ENCODE data around the gene ACAD9.
"Not testable (repeated sequence)": the region's sequence is repeated elsewhere in the genome, so short reads cannot be mapped to it uniquely, and the experiment has no call there.

Gene ACAD9

GRCh38 chr3:128861491-128861890 is 17.9 kb upstream of the ACAD9 start:
- no peak for DNase-seq

DNA sequence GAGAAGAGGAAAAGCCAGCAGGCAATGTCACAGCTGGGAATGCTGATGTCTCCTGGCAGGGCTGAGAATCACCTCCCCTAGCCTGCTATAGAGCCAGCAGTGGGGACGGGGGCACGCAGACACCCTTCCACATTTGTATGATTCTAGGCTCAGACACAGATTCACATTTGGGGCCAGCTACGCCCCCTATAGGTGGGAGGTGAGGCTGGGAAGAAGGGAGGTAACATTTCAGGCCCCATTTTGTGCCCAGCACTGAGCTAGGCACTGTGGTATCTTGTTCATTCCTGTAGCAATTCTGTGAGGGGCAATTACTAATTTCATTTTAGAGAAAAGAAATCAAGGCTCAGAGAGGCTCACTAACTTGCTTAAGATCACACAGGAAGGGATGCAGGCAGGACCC is 15.9 kb upstream of the ACAD9 start:
- no peak for DNase-seq

DNA sequence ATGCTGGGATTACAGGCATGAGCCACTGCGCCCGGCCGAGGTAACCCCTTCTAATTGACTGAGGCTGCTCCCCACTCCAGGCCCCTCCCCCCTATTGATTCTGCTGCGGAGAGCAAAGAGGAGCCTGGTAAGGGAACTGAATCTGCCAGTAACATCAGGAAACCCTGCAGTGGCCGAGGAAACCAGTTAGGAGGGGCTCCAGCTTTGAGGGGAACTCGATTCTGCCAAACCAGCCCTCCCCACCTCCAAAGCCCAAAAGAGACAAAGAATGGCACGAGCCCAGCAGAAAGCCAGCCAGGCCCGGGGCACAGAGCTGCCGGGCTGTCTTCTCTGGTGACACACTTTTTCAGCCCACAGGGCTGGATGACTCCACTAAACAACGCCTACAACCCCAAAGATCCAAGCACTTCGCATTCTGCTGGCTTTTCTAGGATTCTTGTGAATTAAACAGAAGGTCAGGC is 15.0 kb upstream of the ACAD9 start:
- no peak for DNase-seq

GRCh38 chr3:128864849-128865804 is 14.3 kb upstream of the ACAD9 start:
- peak; percentile 20 for DNase-seq

- no peak for DNase-seq
These were observed 12.0 kb upstream of the ACAD9 start for GRCh38 chr3:128867200-128868125.

DNA sequence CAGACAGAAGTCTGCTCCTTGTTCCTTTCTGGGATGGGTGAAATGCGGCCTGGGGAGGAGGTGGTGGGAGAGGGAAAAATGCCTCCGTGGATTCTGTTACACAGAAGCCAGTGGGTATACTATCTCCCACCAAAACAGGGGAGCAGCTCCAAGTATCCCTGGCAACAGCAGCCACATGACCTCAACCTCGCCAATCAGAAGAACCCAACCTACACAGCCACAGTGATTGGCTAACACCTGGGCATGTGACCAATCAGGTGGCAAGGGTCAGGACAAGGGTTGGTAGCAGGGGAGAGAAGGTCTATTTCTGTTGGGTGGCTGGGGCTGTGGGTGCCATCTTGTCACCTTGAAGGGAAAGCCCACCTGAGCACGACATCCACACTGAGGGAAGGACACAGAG is 9.1 kb upstream of the ACAD9 start:
- DNase-seq = no peak

DNA sequence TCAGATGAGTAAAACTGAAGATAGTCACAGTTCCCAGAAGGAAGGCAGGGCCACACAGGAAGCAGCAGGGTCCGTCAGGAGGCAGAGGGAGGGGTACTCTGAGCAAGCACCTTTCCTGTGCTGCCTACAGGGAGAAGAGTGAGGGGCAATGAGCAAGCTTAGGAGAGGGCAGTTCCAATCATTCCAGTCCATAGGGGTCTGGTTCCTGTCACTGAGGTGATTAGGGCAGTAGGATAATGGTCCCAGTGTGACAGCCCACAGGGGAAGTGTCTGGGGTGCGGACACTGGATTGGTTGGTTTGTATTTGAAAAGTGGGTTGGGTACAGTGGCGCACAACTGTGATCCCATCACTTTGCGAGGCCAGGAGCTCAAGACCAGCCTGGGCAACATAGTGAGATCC is 7.1 kb upstream of the ACAD9 start:
- DNase-seq = no peak

DNA sequence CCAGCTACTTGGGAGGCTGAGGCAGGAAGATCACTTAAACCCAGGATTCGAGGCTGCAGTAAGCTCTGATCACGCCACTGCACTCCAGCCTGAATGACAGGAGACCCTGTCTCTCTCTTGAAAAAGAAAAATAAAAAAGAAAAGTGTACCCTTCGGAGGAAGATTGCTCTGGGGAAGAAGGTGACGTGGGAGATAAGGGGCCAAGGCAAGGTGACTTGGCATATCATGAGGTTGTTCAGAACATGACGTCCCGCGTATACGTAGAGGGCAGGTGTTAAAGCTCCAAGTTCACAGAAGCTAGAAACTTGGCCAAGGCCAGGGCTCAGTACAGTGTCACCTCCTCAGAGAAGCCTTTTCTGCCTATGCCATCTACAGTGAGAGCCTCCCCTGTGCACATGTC is 6.7 kb upstream of the ACAD9 start:
- no peak for DNase-seq

DNA sequence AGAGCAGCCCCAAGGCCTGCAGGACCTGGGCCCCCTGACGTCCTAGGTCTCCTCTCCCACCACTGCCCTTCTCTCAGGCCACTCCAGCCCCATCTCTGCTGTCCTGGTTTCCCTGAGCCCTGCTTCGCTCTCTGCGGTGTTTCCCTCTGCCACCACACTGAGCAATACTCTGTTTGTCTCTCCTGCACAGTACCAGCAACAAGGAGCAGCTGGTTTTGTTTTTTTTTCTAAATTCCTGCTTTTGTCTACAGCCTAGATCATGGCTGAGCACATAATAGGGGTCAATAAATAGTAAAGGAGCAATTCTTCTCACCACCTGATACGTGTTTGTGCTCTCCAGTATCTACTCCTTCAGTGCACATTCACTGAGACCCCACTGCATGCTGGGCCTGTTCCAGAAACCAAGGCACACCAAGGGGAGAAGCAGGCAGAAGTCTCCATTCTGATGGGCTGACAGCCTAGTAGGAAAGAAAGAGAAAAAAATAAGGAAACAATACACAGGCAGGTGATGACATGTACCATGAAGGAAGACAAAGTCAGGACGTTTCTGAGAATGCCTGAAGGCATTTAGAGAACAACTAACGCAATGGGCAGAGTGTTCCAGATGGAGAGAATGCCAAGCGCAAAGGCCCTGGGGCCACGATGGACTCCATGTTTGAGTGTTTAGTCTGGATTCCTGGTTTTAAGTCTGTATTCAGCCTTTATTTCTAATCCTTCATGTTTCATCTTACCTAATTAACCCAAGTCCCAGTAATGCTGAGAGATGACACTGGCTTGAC is 6.0 kb upstream of the ACAD9 start:
- DNase-seq = no peak

GRCh38 chr3:128874481-128875180 is 4.8 kb upstream of the ACAD9 start:
- DNase-seq = no peak

- no peak for DNase-seq
These were observed 3.8 kb upstream of the ACAD9 start for GRCh38 chr3:128875556-128876120.

DNA sequence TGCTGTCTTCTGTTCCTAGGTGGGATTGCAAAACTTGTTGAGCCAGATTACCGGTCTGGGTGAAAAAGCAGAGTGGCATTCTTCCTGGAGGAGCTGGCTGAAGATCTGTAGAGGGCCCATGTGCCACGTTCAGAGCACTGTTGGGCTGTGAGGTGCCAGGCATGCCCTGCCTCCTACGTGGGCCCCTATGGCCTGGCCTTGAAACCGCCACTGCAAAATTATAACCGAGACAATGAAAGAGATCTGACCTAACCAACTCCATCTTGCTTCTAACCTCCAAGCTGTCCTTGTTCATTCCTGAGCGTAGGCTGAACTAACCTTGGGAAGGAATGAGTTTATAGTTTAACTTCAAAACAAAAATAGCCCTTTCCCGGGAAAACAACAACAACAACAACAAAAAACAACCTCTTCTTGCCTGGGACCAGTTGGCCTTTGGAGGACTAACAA is 1.4 kb upstream of the ACAD9 start:
- no peak for DNase-seq

DNA sequence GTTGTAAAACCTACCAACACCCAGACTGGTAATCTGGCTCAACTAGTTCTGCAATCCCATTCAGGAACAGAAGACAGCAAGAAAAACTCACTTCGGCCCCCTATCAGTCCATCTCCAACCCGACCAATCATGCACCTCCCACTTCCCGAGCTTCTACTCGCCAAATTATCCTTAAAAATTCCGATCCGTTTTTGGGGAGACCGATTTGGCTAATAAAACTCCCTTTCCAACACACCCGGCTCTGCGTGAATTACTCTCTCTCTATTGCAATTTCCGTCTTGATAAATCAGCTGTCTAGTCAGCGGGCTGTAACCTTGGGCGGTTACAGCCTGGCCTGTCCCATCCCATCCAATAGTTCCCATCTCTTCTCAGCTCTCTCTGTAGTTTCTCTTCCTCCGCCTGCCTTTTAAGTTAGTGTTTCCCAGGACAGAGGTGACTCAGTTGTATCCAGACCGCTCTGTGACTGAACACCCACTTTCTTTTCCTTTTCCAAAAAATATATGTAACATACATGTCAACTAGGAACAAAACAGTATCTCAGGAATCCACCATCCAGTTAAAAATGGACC is 780 bp upstream of the ACAD9 start:
- peak; percentile 62 for DNase-seq

DNA sequence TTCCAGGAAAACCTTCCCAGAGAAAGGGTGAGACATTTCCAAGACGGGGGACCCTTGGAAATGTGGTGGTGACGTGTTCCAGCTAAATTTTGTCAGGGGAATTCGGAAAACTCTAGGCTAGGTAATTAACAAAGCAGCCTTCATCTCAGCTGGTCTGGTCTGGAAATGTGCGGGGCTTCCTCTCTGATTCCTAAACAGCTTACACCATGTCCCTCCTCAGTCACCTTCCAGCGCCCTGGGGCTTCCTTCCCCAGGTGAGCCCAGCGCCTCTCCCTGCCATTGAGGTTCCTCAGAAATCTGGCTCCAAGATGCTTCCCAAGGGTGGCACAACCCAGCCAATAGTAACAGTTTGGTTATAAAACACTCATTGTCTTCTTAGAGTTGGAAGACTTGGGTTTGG is 571 bp downstream of the ACAD9 start:
- no peak for DNase-seq

DNA sequence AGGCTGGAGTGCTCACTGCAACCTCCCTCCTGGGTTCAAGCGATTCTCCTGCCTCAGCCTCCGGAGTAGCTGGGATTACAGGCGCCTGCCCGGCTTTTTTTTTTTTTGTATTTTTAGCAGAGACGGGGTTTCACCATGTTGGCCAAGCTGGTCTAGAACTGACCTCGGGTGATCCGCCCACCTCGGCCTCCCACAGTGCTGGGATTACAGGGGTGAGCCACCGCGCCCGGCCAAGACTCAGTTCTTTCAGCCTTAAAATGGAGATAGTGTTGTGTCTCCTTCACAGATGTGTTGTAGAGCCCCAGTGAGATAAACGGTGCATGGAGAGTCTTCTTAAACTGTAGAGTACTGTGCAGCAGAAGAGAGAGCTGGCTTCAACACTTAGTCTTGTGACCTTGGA is 1.0 kb downstream of the ACAD9 start:
- not testable (repeated sequence) for DNase-seq

DNA sequence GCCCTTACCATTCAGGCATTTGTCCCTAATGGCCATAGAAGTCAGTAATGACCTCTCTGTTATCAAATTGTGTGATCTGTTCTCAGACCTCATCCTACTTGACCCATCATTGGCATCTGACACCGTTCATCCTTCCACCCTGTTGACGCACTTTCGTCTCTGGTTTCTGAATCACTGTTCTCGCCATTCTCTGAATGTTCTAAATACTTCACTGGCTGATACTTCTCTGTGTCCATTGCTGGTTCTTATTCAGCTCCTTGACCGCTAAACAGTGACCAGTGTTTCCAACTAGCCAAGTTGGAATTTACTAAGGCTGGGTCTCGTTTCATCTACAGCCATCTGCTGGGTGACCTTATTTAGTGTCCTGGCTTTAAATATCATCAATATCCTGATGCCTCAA is 2.2 kb downstream of the ACAD9 start:
- no peak for DNase-seq

DNA sequence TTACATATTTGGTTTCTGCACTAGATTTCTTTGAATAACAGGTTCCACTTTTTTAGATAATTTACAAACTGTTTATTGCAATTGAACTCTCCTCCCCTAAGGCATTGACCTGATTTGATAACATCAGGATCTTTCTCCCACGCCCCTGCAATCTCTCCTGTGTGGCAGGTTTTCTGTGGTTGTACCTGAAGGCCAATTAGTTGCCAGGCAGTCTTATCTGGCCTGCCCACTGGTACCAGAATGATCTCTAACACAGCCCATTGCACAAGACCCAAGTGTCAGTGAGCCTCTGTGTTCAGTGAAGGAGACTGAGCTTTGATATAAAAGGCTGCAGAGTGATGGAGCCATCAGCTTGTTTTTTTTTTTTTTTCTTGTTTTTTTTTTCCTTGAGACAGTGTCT is 3.3 kb downstream of the ACAD9 start:
- no peak for DNase-seq

GRCh38 chr3:128884992-128885391 is 5.6 kb downstream of the ACAD9 start:
- no peak for DNase-seq

GRCh38 chr3:128889139-128889894 is 9.9 kb downstream of the ACAD9 start:
- no peak for DNase-seq
